ENCODE measurements around the gene ATG4C.
A peak's percentile ranks its signal among the peaks of the same experiment; 100 is the strongest.
"Not testable (repeated sequence)": the region's sequence is repeated elsewhere in the genome, so short reads cannot be mapped to it uniquely, and the experiment has no call there.

Gene ATG4C

DNA sequence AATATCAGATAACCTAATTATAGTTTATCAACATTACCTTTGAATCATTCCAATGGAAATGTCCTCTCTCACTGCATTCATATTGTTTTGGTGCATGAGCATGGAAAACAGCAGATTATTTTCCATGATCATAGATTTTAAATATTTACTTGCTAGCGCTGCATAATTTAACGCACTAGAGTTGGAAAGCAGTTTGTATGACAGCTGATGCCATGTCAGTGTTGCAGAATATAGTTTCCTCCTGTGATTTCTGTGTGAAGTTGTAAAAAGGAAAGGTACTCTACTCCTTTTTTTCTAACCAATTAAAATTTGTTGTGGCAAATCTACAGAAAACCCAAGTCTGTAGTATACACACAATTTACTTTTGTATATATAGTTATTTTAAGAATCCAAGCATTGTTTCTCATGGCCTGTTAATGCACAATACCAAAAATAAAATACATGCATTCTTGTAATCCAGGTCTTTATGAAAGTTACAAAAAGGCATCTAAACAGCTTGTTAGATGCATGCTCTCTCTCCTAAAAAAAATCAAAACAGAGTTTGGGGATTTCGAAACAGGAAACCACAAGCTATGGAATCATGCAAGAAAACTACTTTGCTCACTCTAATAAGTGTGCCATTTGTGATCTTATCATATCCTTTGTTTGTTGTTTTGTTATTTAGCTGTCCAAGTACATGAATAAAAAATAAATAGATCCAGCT is 1.9 kb upstream of the ATG4C start:
- TF ChIP-seq, protein P1, sequence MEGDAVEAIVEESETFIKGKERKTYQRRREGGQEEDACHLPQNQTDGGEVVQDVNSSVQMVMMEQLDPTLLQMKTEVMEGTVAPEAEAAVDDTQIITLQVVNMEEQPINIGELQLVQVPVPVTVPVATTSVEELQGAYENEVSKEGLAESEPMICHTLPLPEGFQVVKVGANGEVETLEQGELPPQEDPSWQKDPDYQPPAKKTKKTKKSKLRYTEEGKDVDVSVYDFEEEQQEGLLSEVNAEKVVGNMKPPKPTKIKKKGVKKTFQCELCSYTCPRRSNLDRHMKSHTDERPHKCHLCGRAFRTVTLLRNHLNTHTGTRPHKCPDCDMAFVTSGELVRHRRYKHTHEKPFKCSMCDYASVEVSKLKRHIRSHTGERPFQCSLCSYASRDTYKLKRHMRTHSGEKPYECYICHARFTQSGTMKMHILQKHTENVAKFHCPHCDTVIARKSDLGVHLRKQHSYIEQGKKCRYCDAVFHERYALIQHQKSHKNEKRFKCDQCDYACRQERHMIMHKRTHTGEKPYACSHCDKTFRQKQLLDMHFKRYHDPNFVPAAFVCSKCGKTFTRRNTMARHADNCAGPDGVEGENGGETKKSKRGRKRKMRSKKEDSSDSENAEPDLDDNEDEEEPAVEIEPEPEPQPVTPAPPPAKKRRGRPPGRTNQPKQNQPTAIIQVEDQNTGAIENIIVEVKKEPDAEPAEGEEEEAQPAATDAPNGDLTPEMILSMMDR (IDR thresholded peaks at IDR 0.05; ENCODE audit: insufficient read depth, low read length, missing control alignments): no peak
- DNase-seq (ENCODE audit: low read depth, low spot score): peak; percentile 60
- POLR2A ChIA-PET: interaction anchor here (0.6 kb wide), 1 partner anchor 335 kb away, joined by 6 read pairs; no protein-coding TSS in a partner anchor
- H3K4me3 ChIP-seq (ENCODE audit: low read depth, low read length): no peak overlapping the region
- CTCF ChIA-PET: interaction anchor here (1.2 kb wide), 1 partner anchor 35 kb away, joined by 3 read pairs; no protein-coding TSS in a partner anchor

DNA sequence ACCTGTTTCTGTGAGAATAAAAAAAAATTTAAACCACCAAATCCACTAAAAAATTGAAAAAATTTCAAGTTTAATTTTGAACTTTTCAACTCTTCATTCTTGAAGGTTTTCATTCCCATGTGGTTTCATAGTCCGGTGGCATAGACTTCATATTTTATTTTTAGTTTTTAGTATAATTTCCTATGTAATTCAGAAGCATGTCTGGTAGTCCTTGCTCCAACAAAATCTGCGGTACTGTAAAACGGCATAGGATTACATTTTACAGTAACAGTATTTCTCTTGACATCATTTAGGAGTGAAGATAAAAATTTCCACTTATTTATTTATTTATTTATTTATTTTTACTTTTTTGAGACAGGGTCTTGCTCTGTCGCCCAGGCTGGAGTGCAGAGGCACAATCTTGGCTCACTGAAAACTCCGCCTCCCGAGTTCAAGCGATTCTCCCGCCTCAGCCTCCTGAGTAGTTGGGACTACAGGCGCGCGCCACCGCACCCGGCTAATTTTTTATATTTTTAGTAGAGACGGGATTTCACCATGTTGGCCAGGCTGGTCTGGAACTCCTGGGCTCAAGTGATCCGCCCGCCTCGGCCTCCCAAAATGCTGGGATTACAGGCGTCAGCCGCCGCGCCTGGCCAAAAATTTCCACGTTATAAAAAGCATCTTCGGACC is 1.3 kb upstream of the ATG4C start:
- DNase-seq (ENCODE audit: low read depth, low spot score); H3K4me3 ChIP-seq (ENCODE audit: low read depth, low read length); POLR2A ChIA-PET; CTCF ChIA-PET: not testable (repeated sequence)

DNA sequence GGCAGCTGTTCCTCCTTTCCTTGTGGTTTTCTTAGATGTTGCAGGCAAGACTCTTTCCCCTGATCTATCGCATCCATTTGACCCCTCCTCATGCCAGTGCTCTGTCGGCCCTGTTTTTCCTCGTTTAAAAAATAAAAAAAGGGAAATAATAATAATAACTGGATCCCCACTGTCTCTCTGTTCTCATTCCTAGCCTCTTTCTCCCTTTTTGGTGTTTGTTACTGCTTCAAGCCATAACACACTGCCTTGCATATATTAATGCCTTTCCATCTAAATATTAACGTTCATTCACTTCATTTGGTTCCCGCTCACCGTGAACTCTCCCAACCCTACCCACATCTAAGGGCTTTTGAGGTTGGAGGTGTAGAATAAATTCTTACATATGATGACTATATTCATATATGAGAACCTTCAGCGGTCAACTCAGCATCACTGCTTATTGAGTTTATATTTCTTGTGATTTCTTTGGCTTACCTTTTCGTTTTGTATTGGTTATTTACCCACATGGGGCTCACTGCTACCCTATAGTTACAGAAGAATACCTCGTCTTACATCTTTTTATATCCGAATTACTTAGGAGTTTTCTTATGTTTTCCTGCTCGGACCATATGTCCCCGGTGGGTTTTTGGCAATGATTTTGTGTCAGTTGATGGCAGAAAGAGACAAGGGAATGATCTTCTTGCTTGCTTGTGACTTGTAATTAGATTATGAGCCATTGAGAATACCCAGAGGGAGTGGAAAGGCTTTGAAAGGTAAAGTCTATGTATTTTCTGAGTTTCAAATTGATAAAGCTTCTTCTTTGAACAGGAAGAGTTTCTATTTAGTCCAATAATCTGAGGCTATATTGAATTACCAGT is 805 bp downstream of the ATG4C start:
- CTCF ChIA-PET: interaction anchor here (0.9 to 1.2 kb wide), 3 partner anchors 22 to 254 kb away, joined by 3 to 4 read pairs (median 3); no protein-coding TSS in a partner anchor
- TF ChIP-seq, protein P1 (IDR thresholded peaks at IDR 0.05; ENCODE audit: insufficient read depth, low read length, missing control alignments): no peak
- DNase-seq (ENCODE audit: low read depth, low spot score): no peak
- POLR2A ChIA-PET: no interaction called here
- peak overlapping the region; percentile 88 for H3K4me3 ChIP-seq (ENCODE audit: low read depth, low read length)

DNA sequence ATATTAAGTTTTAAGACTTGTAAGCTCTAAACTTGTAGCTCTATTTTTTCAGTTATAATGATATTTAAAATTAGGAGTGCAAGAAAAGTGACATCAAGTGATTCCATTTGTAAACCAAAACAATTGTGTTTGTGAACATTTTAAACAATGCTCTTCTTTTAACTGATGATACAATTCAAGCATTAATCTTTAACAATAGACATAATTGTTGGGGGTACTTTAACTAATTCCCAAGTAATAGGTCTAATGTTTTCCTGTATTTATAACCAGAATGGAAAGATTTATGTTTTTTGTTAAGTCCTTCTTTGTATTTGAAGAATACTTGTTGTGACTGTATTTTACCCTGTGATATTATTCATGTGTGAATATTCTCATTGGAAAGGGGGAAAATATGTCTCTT is 6.8 kb downstream of the ATG4C start:
- CTCF ChIA-PET: no interaction called here
- DNase-seq (ENCODE audit: low read depth, low spot score): no peak
- H3K4me3 ChIP-seq (ENCODE audit: low read depth, low read length): no peak overlapping the region
- TF ChIP-seq, protein P1 (IDR thresholded peaks at IDR 0.05; ENCODE audit: insufficient read depth, low read length, missing control alignments): no peak
- POLR2A ChIA-PET: no interaction called here

- no peak overlapping the region for H3K4me3 ChIP-seq (ENCODE audit: low read depth, low read length)
- ChIA-PET CTCF (no interaction called here), POLR2A (no interaction called here)
- TF ChIP-seq, protein P1 (IDR thresholded peaks at IDR 0.05; ENCODE audit: insufficient read depth, low read length, missing control alignments): no peak
- DNase-seq (ENCODE audit: low read depth, low spot score): no peak
Observed at GRCh38 chr1:62794053-62794452, 10.1 kb downstream of the ATG4C start.

DNA sequence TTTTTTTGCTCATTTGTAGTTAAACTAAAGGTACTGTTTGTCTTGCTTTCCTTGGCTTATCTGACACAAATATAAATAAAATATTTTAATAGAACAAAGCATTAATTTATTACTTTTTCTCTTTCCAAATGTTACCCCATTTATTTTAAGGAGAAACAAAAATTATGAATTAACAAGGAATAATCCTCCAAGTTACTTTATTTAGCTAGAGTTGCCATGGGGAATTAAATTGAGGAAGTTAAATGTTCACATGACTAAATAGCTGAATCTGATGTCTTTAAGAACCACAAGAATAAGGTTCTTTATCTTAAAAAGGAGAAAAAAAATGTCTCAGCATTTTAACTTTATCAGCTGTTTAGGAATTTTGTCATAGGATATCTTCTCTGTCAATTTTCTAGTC is 12.3 kb downstream of the ATG4C start:
- ChIA-PET POLR2A (no interaction called here), CTCF (interaction anchor here (1.1 kb wide), 1 partner anchor 45 kb away, joined by 3 read pairs; no protein-coding TSS in a partner anchor)
- TF ChIP-seq, protein P1 (IDR thresholded peaks at IDR 0.05; ENCODE audit: insufficient read depth, low read length, missing control alignments): no peak
- H3K4me3 ChIP-seq (ENCODE audit: low read depth, low read length): no peak overlapping the region
- no peak for DNase-seq (ENCODE audit: low read depth, low spot score)
